WTC11 (cell line): ENCODE data around the gene PAM16.

ENCODE experiments used
- CBFB ChIP-seq: sonication (generic); formaldehyde crosslinking; IDR thresholded peaks from 2 replicates; pipeline ENCODE4 v1.8.1; 2022; ENCODE audit warnings: mild to moderate bottlenecking, low read depth, missing genetic modification reagents
- CREM ChIP-seq: sonication (generic); formaldehyde crosslinking; IDR thresholded peaks from 2 replicates; pipeline ENCODE4 v1.8.1; 2022; ENCODE audit warnings: mild to moderate bottlenecking, missing genetic modification reagents, moderate library complexity
- CTCF ChIP-seq: fragments of 200-600 bp; IDR thresholded peaks from 2 replicates; pipeline ENCODE4 v1.8.0; 2022; ENCODE audit warnings: antibody characterized with exemption
- E2F4 ChIP-seq: sonication (generic); formaldehyde crosslinking; IDR thresholded peaks from 2 replicates; pipeline ENCODE4 v1.8.1; 2022; ENCODE audit warnings: low read depth, mild to moderate bottlenecking, moderate library complexity, missing genetic modification reagents, borderline replicate concordance
- ESRRA ChIP-seq: sonication (generic); formaldehyde crosslinking; IDR thresholded peaks from 2 replicates; pipeline ENCODE4 v1.8.1; 2022; ENCODE audit warnings: mild to moderate bottlenecking, missing genetic modification reagents, borderline replicate concordance
- FOXJ3 ChIP-seq: sonication (generic); formaldehyde crosslinking; IDR thresholded peaks from 2 replicates; pipeline ENCODE4 v1.9.0; 2021; ENCODE audit warnings: missing genetic modification reagents, mild to moderate bottlenecking, borderline replicate concordance
- FOXP1 ChIP-seq: sonication (generic); formaldehyde crosslinking; IDR thresholded peaks from 2 replicates; pipeline ENCODE4 v1.8.0; 2022; ENCODE audit warnings: missing genetic modification reagents, mild to moderate bottlenecking, moderate library complexity, borderline replicate concordance
- JUN ChIP-seq: sonication (generic); formaldehyde crosslinking; IDR thresholded peaks from 2 replicates; pipeline ENCODE4 v1.8.0; 2023; ENCODE audit warnings: mild to moderate bottlenecking, missing genetic modification reagents
- ZNF281 ChIP-seq: sonication (generic); formaldehyde crosslinking; IDR thresholded peaks from 2 replicates; pipeline ENCODE4 v1.8.0; 2023; ENCODE audit warnings: mild to moderate bottlenecking, missing genetic modification reagents
- ZNF317 ChIP-seq: sonication (generic); formaldehyde crosslinking; IDR thresholded peaks from 2 replicates; pipeline ENCODE4 v1.8.1; 2023; ENCODE audit warnings: low read depth, mild to moderate bottlenecking, moderate library complexity, missing genetic modification reagents, borderline replicate concordance
- TF ChIP-seq, protein P1 (sequence below): sonication (generic); formaldehyde crosslinking; IDR thresholded peaks from 2 replicates; pipeline ENCODE4 v1.8.0; 2022; ENCODE audit warnings: mild to moderate bottlenecking, missing genetic modification reagents
- TF ChIP-seq, protein P2 (sequence below): sonication (generic); formaldehyde crosslinking; IDR thresholded peaks from 2 replicates; pipeline ENCODE4 v1.8.1; 2022; ENCODE audit warnings: mild to moderate bottlenecking, missing genetic modification reagents, moderate library complexity, borderline replicate concordance
- TF ChIP-seq, protein P3 (sequence below): sonication (generic); formaldehyde crosslinking; IDR thresholded peaks from 2 replicates; pipeline ENCODE4 v1.8.1; 2023; ENCODE audit warnings: mild to moderate bottlenecking, missing genetic modification reagents, moderate library complexity

- TF ChIP-seq ZNF281 (CRISPR knock-in tag), result no peak
- TF ChIP-seq CTCF, result no peak
- TF ChIP-seq, protein P1, sequence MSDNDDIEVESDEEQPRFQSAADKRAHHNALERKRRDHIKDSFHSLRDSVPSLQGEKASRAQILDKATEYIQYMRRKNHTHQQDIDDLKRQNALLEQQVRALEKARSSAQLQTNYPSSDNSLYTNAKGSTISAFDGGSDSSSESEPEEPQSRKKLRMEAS (CRISPR knock-in tag), result no peak
- no peak for TF ChIP-seq FOXP1 (CRISPR knock-in tag)
- TF ChIP-seq ESRRA (CRISPR knock-in tag), result no peak
- TF ChIP-seq CBFB (CRISPR knock-in tag), result no peak
- no peak for TF ChIP-seq ZNF317 (CRISPR knock-in tag)
- no peak for TF ChIP-seq E2F4
- TF ChIP-seq, protein P2, sequence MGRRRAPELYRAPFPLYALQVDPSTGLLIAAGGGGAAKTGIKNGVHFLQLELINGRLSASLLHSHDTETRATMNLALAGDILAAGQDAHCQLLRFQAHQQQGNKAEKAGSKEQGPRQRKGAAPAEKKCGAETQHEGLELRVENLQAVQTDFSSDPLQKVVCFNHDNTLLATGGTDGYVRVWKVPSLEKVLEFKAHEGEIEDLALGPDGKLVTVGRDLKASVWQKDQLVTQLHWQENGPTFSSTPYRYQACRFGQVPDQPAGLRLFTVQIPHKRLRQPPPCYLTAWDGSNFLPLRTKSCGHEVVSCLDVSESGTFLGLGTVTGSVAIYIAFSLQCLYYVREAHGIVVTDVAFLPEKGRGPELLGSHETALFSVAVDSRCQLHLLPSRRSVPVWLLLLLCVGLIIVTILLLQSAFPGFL, result no peak
- no peak for TF ChIP-seq JUN (CRISPR knock-in tag)
- TF ChIP-seq, protein P3, sequence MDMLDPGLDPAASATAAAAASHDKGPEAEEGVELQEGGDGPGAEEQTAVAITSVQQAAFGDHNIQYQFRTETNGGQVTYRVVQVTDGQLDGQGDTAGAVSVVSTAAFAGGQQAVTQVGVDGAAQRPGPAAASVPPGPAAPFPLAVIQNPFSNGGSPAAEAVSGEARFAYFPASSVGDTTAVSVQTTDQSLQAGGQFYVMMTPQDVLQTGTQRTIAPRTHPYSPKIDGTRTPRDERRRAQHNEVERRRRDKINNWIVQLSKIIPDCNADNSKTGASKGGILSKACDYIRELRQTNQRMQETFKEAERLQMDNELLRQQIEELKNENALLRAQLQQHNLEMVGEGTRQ (CRISPR knock-in tag), result no peak
- TF ChIP-seq FOXJ3 (CRISPR knock-in tag), result no peak
- no peak for TF ChIP-seq CREM (CRISPR knock-in tag)
These were observed 31.0 kb upstream of the PAM16 start for GRCh38 chr16:4381935-4382794.
